ENCODE data around the gene OVCH1. TPM values are rescaled to one million over a fixed set of nuclear protein-coding genes. Genes with fewer than 3 reads are reported as not detected.

The OVCH1 gene, protein sequence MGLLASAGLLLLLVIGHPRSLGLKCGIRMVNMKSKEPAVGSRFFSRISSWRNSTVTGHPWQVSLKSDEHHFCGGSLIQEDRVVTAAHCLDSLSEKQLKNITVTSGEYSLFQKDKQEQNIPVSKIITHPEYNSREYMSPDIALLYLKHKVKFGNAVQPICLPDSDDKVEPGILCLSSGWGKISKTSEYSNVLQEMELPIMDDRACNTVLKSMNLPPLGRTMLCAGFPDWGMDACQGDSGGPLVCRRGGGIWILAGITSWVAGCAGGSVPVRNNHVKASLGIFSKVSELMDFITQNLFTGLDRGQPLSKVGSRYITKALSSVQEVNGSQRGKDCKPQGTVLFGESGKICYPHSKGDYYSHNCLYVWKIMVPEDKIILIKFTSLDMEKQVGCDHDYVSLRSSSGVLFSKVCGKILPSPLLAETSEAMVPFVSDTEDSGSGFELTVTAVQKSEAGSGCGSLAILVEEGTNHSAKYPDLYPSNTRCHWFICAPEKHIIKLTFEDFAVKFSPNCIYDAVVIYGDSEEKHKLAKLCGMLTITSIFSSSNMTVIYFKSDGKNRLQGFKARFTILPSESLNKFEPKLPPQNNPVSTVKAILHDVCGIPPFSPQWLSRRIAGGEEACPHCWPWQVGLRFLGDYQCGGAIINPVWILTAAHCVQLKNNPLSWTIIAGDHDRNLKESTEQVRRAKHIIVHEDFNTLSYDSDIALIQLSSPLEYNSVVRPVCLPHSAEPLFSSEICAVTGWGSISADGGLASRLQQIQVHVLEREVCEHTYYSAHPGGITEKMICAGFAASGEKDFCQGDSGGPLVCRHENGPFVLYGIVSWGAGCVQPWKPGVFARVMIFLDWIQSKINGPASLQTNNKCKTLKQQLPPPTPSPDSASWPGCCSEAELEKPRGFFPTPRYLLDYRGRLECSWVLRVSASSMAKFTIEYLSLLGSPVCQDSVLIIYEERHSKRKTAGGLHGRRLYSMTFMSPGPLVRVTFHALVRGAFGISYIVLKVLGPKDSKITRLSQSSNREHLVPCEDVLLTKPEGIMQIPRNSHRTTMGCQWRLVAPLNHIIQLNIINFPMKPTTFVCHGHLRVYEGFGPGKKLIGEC
- under 0.01 TPM for total RNA-seq

DNA sequence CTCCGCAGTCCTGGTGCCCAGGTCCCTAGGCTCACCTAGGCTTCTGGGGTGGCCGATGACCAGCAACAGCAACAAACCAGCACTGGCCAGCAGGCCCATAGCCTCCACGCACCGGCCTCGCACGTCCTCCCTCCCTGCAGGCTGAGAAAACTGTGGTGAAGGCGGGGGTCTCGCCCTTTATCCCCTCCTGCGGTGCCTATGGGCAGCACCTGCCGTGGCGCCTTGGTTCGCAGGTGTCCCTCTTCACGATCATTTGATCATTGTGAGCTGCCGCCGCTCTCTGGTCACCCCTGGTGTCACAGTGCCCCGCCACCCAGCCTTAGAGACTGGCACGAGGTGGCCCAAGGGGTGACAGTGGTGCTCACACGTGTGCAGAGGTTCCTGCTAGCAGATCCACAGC lies at the start of gene OVCH1:
TSS of gene OVCH1 (minus strand) at position 99 of the 400 bp plus-strand sequence. CDS start at position 99, 0 bp downstream.
- H3K27me3 ChIP-seq (ENCODE audit: control insufficient read depth in 3 of 3, insufficient read depth in 3 of 3, low read length in 3 of 3): no peaks in the 10 kb centered on the region
- no peak within 1 kb of the TSS for H3K9ac ChIP-seq (ENCODE audit: low read depth in 1 of 3, low read length in 3 of 3)
- H3K9me3 ChIP-seq (ENCODE audit: control insufficient read depth in 3 of 3, low read length in 3 of 3): no peaks in the 10 kb centered on the region
- H3K4me1 ChIP-seq (ENCODE audit: control insufficient read depth in 3 of 3, insufficient read depth in 3 of 3, low read length in 3 of 3): no peaks in the 10 kb centered on the region
- no peak within 1 kb of the TSS for H3K4me3 ChIP-seq (ENCODE audit: low read length in 3 of 3)
- peaks cover 0 to under 1% (median under 1%) of the 10 kb centered on the region in 3 donors for H3K36me3 ChIP-seq (ENCODE audit: control insufficient read depth in 3 of 3, insufficient read depth in 3 of 3, low read length in 3 of 3)
- no peak within 1 kb of the TSS for H3K27ac ChIP-seq (ENCODE audit: low read depth, low read length)

DNA sequence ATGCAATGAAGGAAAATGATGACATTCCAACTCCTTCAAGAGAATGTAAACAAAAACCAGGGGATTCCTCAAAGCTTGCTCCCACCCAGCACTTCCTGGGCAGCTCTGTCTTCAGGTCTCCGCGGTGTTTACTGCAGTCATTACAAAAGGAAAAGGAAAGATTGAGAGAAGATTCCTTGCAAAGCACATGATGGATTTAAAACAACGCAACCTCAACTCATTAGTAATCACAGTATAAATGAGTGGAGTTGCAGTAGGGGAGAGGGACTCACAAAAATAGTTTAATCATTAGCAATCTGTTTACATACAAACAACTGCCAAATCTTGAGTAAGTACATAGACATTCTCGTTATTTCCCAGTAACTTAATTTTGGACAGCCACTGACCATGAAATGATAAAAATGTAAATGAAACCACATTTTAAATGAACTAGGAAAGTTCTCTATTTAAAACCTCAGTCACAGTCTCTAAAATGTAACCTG lies 49.7 kb upstream of the OVCH1 start:
- H3K4me1 ChIP-seq (ENCODE audit: control insufficient read depth in 3 of 3, insufficient read depth in 3 of 3, low read length in 3 of 3): peaks cover 27 to 28% (median 28%) of the 10 kb centered on the region in 3 donors

DNA sequence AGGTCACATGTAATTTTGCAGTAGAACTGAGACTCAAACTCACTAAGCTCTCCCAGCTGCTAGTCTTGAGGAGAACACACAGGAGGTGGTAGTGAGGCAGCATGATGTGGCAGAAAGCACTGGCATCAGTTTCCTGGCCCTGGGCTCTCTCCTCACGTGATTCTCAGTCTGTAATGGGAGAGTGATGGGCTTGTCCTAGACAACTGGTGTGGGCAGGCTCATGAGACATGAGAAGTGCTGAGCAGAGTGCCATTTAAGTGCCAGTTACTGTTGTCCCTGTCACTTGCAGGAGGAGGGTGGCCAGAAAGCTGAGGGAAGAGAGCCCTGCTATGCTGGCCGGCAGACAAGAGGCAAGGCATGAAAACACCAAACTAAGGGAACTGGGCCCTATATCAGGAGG lies 48.5 kb upstream of the OVCH1 start:
- Histone ChIP-seq H3K4me1 (ENCODE audit: control insufficient read depth in 3 of 3, insufficient read depth in 3 of 3, low read length in 3 of 3) (peaks cover 24 to 28% (median 27%) of the 10 kb centered on the region in 3 donors), H3K9ac (ENCODE audit: low read depth in 1 of 3, low read length in 3 of 3) (no peak overlapping the region), H3K4me3 (ENCODE audit: low read length in 3 of 3) (peak overlapping the region in 1 of 3 donors; percentile 36), H3K27me3 (ENCODE audit: control insufficient read depth in 3 of 3, insufficient read depth in 3 of 3, low read length in 3 of 3) (no peaks in the 10 kb centered on the region), H3K27ac (ENCODE audit: low read depth, low read length) (peak overlapping the region; percentile 45), H3K9me3 (ENCODE audit: control insufficient read depth in 3 of 3, low read length in 3 of 3) (no peaks in the 10 kb centered on the region), H3K36me3 (ENCODE audit: control insufficient read depth in 3 of 3, insufficient read depth in 3 of 3, low read length in 3 of 3) (no peaks in the 10 kb centered on the region)

More for the DNA sequence above, 49.7 kb upstream of the OVCH1 start:
- Histone ChIP-seq H3K36me3 (ENCODE audit: control insufficient read depth in 3 of 3, insufficient read depth in 3 of 3, low read length in 3 of 3) (no peaks in the 10 kb centered on the region), H3K4me3 (ENCODE audit: low read length in 3 of 3) (no peak overlapping the region), H3K9me3 (ENCODE audit: control insufficient read depth in 3 of 3, low read length in 3 of 3) (no peaks in the 10 kb centered on the region), H3K27ac (ENCODE audit: low read depth, low read length) (peak overlapping the region; percentile 45), H3K27me3 (ENCODE audit: control insufficient read depth in 3 of 3, insufficient read depth in 3 of 3, low read length in 3 of 3) (no peaks in the 10 kb centered on the region), H3K9ac (ENCODE audit: low read depth in 1 of 3, low read length in 3 of 3) (no peak overlapping the region)

DNA sequence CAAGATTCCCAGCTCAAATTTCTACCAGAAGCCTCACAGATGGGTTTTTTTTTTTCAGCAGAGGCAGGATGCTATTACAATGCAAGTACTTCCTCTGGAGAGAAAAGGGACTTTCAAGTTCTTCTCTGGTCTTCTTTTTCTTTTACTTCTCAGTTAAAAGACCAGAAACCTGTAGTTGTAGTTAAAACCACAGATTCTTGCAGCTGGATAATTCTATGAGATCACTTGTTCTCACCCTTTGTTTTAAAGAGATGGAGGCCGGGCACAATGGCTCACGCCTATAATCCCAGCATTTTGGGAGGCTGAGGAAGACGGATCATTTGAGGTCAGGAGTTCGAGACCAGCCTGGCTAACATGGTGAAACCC lies 47.6 kb upstream of the OVCH1 start:
- H3K36me3 ChIP-seq (ENCODE audit: control insufficient read depth in 3 of 3, insufficient read depth in 3 of 3, low read length in 3 of 3): no peaks in the 10 kb centered on the region
- H3K4me1 ChIP-seq (ENCODE audit: control insufficient read depth in 3 of 3, insufficient read depth in 3 of 3, low read length in 3 of 3): peaks cover 24 to 28% (median 27%) of the 10 kb centered on the region in 3 donors
- H3K27me3 ChIP-seq (ENCODE audit: control insufficient read depth in 3 of 3, insufficient read depth in 3 of 3, low read length in 3 of 3): no peaks in the 10 kb centered on the region
- no peak overlapping the region for H3K4me3 ChIP-seq (ENCODE audit: low read length in 3 of 3)
- H3K9ac ChIP-seq (ENCODE audit: low read depth in 1 of 3, low read length in 3 of 3): no peak overlapping the region
- no peaks in the 10 kb centered on the region for H3K9me3 ChIP-seq (ENCODE audit: control insufficient read depth in 3 of 3, low read length in 3 of 3)
- H3K27ac ChIP-seq (ENCODE audit: low read depth, low read length): no peak overlapping the region

DNA sequence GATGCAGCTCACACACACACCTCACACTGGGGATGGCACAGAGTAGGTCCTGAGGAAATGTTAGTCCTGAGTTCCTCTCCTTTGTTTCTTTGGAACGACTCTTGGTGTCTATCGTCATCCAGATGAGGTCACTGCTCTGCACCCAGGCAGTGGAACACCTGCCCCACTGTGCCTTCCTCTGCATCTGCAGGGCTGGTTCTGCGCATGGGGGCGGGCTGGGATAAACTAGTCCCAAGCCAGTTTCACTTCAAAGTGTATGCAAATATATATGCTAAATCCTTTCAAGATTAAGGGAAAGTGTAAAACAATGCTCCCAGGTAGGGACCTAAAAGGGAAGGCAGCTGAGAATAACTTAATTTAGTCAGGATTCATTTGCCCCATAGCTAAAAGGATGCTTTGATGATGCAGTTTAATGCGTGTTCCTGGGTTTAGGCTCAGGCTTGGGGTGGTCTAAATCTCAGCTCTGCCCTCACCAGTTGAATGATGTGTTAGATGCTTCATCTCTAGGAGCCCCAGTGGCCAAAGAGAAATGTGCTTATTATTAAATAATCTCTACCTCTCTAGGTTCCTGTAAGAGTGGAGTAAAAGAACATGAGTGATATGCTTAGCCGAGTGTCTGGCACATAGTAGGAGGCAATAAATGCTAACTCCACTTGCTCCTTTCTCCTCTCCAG lies 47.1 kb upstream of the OVCH1 start:
- Histone ChIP-seq H3K4me3 (ENCODE audit: low read length in 3 of 3) (no peak overlapping the region), H3K4me1 (ENCODE audit: control insufficient read depth in 3 of 3, insufficient read depth in 3 of 3, low read length in 3 of 3) (peaks cover 24 to 28% (median 27%) of the 10 kb centered on the region in 3 donors), H3K27ac (ENCODE audit: low read depth, low read length) (no peak overlapping the region), H3K9ac (ENCODE audit: low read depth in 1 of 3, low read length in 3 of 3) (no peak overlapping the region), H3K9me3 (ENCODE audit: control insufficient read depth in 3 of 3, low read length in 3 of 3) (no peaks in the 10 kb centered on the region), H3K36me3 (ENCODE audit: control insufficient read depth in 3 of 3, insufficient read depth in 3 of 3, low read length in 3 of 3) (no peaks in the 10 kb centered on the region), H3K27me3 (ENCODE audit: control insufficient read depth in 3 of 3, insufficient read depth in 3 of 3, low read length in 3 of 3) (no peaks in the 10 kb centered on the region)

DNA sequence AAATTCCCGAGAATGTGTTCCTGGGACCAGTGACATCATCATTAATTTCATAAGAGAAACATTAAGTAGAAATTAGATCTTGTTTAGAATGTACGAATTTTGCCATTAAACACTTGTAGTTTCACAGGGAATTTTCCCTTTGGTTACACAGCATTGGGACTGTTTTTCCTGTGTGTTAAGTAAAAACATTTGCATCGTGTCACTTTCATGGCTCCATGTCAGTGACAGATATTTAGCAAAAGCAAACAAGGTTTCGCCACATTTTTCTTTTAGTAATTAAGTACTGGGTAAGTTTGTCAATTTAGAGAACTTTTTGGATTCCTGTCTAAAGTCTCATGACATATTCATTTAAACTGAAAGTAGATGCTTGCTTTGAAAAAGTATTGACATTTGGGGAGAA lies 45.5 kb upstream of the OVCH1 start:
- Histone ChIP-seq H3K4me3 (ENCODE audit: low read length in 3 of 3) (peak overlapping the region in 1 of 3 donors; percentile 48), H3K27me3 (ENCODE audit: control insufficient read depth in 3 of 3, insufficient read depth in 3 of 3, low read length in 3 of 3) (no peaks in the 10 kb centered on the region), H3K27ac (ENCODE audit: low read depth, low read length) (no peak overlapping the region), H3K9ac (ENCODE audit: low read depth in 1 of 3, low read length in 3 of 3) (no peak overlapping the region), H3K4me1 (ENCODE audit: control insufficient read depth in 3 of 3, insufficient read depth in 3 of 3, low read length in 3 of 3) (peaks cover 19 to 26% (median 23%) of the 10 kb centered on the region in 3 donors), H3K9me3 (ENCODE audit: control insufficient read depth in 3 of 3, low read length in 3 of 3) (no peaks in the 10 kb centered on the region), H3K36me3 (ENCODE audit: control insufficient read depth in 3 of 3, insufficient read depth in 3 of 3, low read length in 3 of 3) (no peaks in the 10 kb centered on the region)

DNA sequence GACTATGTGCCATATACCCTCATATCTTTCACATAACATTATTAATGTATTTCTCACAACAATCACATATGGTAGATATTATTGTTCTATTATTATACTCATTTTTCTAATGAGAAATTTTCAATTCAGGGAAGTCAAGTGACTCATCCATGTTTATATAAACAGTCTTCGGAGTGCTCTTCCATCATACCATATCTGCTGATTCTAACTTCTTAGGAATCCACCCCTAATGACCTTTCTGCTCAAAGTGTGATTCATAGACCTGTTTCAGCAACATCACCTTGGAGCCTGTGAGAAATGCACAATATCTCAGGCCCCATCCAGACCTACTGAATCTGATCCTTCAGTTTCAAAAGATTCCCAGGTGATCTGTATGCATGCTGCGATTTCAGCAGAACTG lies 39.8 kb upstream of the OVCH1 start:
- no peak overlapping the region for H3K27ac ChIP-seq (ENCODE audit: low read depth, low read length)
- no peaks in the 10 kb centered on the region for H3K27me3 ChIP-seq (ENCODE audit: control insufficient read depth in 3 of 3, insufficient read depth in 3 of 3, low read length in 3 of 3)
- no peaks in the 10 kb centered on the region for H3K36me3 ChIP-seq (ENCODE audit: control insufficient read depth in 3 of 3, insufficient read depth in 3 of 3, low read length in 3 of 3)
- H3K4me3 ChIP-seq (ENCODE audit: low read length in 3 of 3): no peak overlapping the region
- H3K9me3 ChIP-seq (ENCODE audit: control insufficient read depth in 3 of 3, low read length in 3 of 3): no peaks in the 10 kb centered on the region
- H3K4me1 ChIP-seq (ENCODE audit: control insufficient read depth in 3 of 3, insufficient read depth in 3 of 3, low read length in 3 of 3): no peaks in the 10 kb centered on the region
- no peak overlapping the region for H3K9ac ChIP-seq (ENCODE audit: low read depth in 1 of 3, low read length in 3 of 3)

DNA sequence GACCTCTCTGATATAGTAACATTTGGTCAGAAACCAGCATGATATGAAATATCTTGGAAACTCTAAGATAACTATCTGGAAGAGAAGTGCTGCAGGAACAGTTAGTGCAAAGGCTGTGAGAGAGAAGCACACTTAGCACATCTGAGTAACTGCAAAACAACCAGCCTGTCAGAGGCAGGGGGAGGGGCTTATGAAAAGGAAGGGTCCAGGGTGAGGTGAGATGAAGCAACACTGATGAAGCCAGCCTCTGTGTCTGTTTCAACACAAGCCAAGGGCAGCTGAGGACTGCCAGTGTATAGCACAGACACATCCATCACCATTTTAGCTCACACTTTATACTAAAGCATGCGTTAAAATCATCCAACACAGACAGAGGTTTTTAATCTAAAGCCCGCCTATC lies 37.4 kb upstream of the OVCH1 start:
- no peak overlapping the region for H3K4me3 ChIP-seq (ENCODE audit: low read length in 3 of 3)
- H3K9me3 ChIP-seq (ENCODE audit: control insufficient read depth in 3 of 3, low read length in 3 of 3): no peaks in the 10 kb centered on the region
- no peaks in the 10 kb centered on the region for H3K4me1 ChIP-seq (ENCODE audit: control insufficient read depth in 3 of 3, insufficient read depth in 3 of 3, low read length in 3 of 3)
- no peaks in the 10 kb centered on the region for H3K36me3 ChIP-seq (ENCODE audit: control insufficient read depth in 3 of 3, insufficient read depth in 3 of 3, low read length in 3 of 3)
- H3K27ac ChIP-seq (ENCODE audit: low read depth, low read length): no peak overlapping the region
- no peaks in the 10 kb centered on the region for H3K27me3 ChIP-seq (ENCODE audit: control insufficient read depth in 3 of 3, insufficient read depth in 3 of 3, low read length in 3 of 3)
- no peak overlapping the region for H3K9ac ChIP-seq (ENCODE audit: low read depth in 1 of 3, low read length in 3 of 3)

DNA sequence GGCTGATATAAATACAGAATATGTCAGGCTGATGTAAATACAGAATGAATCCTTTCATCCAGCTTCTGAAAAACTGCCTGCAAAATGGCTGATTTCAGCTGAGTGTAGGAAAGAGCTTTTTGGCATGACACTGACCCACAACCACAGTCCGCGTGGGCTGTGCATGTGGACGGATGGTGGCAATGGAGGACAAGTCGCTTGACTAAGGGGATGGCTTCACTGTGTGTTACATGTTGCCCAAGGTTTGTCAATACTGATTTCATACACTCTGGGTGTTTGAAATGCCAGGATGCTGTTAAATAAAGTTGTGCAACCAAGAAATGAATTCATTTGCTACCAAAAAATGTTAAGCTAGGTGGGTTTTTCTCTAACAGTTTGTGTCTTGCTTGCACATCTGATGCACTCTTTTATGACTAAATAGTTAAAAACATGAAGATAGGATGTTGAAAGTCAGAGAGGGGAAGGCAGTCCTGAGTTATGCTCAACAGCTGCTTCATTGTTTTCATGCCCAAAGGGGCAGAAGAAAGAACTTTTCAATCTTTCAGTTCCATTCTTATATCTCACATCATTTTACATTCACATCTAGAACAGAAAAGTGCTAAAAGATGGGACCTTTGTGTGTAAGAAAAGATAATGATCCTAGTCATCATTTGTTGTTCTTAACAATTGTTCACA lies 36.5 kb upstream of the OVCH1 start:
- H3K9ac ChIP-seq (ENCODE audit: low read depth in 1 of 3, low read length in 3 of 3): no peak overlapping the region
- H3K36me3 ChIP-seq (ENCODE audit: control insufficient read depth in 3 of 3, insufficient read depth in 3 of 3, low read length in 3 of 3): no peaks in the 10 kb centered on the region

More for the DNA sequence above, 36.5 kb upstream of the OVCH1 start:
- Histone ChIP-seq H3K27me3 (ENCODE audit: control insufficient read depth in 3 of 3, insufficient read depth in 3 of 3, low read length in 3 of 3) (no peaks in the 10 kb centered on the region), H3K27ac (ENCODE audit: low read depth, low read length) (no peak overlapping the region), H3K9me3 (ENCODE audit: control insufficient read depth in 3 of 3, low read length in 3 of 3) (no peaks in the 10 kb centered on the region), H3K4me3 (ENCODE audit: low read length in 3 of 3) (no peak overlapping the region), H3K4me1 (ENCODE audit: control insufficient read depth in 3 of 3, insufficient read depth in 3 of 3, low read length in 3 of 3) (no peaks in the 10 kb centered on the region)

Measured in skeletal muscle tissue (tissue), 4 donors.